OCI-LY7 (cell line): ENCODE measurements around the gene FITM2.

Source experiments
- CTCF ChIP-seq: fragments of 200-600 bp; sonication (generic); conservative IDR thresholded peaks from 2 replicates; pipeline ENCODE4 v1.5.1; 2014; ENCODE audit warnings: mild to moderate bottlenecking, antibody characterized with exemption, low read length, moderate library complexity, mixed read lengths
- EZH2phosphoT487 ChIP-seq: fragments of 200-600 bp; sonication (generic); IDR thresholded peaks from 2 replicates; pipeline ENCODE4 v1.6.1; 2018; ENCODE audit warnings: low read depth, borderline replicate concordance, mild to moderate bottlenecking, mixed run types, antibody characterized with exemption, low read length, moderate library complexity, mixed read lengths

DNA sequence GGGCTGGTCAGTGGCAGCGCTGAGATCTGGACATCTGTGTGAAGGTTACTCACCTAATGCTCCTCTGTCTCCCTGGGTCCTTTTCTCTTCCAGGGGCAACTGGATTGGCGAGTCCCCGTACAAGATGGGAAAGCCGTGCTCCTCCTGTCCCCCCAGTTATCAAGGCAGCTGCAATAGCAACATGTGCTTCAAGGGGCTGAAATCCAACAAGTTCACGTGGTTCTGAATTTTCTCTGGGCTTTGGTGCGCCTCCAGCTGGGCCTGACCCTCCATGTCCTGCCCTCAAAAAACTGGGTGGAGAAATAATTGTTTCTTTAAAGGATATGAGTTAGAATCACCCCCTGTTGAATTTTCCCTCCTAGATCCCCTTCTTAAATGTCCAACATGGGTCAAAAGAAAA lies 39.6 kb upstream of the FITM2 start:
- TF ChIP-seq CTCF (no peak), EZH2phosphoT487 (no peak)
